Measurements from ENCODE around the gene PPP3CB.

Gene PPP3CB

DNA sequence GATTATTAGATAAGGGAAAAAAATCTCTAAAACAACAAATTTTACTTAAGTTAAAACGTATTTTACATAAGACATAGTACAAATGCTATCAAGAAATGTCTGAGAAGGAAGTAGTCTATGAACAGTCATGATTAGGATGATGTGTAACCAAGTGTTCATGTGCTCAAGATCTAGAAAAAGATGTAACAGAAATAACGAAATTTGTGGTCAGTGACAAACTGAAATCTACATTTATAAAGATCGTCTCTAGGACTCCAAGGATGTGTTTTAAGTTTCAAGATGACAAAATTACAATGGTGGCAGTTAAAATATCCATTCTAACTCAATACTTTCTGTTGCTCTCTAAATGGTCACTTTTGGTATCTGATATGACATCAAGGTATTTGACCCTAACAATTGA, 17.2 kb downstream of the PPP3CB start:
- DNase-seq, result no peak

DNA sequence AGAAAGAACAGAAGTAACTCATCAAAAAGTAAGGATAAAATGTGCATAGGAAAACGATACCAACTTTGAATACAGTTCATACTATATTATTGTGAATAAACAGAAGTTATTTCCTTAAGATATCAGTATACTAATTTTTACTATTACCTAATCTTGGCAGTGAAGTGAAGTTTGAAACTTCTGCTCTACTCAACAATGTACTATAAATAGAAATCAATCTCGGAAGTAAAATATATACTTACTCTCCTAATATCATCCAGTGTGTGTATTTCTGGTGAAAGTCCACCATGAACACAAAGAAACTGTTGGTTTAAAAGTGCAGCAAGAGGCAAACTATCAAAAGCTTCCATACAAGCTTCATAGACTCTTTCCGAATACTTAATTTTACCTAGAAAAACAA, 24.6 kb downstream of the PPP3CB start:
- no peak for DNase-seq

DNA sequence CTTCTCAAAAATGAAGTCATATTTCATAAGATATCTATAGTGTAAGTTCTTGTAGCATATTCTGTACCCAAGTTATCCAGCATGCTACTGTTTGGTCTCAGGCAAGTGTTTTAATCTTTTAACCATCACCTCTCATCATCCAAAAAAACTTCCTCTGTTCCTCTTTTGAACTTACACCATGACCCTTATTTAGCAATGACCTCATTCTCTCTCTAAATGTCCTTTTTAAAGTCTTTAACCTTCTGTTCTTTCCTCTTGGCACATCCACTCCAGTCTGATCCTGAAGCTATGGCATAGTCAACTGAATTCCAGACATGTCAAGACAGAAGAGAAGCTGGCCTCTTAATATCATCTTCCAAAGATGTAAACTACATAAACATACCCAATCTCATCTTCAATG, 26.2 kb downstream of the PPP3CB start:
- no peak for DNase-seq

DNA sequence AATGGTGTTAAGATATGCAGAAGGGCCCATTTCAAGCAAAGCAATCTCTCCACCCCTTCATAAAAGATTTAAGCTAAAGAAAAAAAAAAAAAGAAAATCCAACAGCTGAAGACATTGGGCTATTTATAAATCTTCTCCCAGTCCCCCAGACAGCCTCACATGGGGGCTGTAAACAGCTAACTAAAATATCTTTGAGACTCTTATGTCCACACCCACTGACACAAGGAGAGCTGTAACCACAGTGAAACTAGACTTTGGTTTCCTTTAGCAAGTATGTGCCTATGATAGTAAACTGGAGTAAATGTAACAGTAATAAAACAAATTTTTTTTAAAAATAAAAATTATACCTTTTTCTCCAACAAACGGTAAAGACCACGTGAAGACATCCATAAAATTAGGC, 28.6 kb downstream of the PPP3CB start:
- DNase-seq, result no peak

DNA sequence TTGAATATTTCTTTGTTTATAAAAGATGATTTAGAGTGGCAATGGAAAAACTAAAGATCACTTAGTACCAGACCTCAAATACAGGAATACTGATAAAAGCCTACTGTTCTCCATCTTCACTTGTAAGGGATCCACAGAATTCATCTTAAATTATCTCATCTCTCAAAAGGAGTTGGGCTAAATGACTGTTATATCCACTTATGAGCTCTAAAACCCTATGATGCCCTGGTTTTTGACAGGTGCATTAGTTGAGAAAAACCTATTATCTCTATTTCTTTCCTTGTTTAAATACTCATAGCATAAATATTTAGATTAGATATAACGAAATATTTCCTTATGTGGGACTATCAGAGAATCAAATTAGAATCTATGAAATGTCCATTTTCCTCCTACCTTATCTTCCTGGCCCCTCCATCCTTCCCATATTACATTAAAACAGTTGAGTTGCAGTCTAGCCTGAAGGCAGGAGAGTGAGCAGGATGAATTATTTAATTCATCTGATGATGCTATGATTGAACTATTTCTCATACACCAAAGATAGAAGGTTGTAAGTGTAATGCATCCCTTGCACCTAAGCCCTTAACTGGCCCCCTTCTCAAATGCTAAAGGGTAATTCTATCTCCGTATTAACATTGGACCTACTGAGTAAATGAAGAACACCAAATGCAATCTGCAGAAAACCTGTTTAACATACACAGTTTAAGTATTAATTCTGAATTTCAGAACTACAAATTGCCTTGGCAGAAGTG, 29.7 kb downstream of the PPP3CB start:
- no peak for DNase-seq

DNA sequence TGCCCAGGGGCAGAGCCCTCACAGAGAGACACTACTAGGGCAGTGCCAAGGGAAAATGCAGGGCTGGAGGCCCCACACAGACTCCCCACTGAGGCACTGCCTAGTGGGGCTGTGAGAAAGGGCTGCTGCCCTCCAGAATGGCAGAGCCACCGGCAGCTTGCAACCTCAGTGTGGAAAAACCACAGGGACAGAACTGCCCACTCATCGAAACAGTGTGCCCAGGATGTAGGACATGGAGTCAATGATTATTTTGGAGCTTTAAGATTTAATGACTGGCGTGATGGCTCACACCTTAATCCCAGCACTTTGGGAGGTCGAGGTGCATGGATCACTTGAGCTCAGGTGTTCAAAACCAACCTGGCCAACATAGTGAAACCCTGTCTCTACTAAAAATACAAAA, 34.9 kb downstream of the PPP3CB start:
- no peak for DNase-seq

DNA sequence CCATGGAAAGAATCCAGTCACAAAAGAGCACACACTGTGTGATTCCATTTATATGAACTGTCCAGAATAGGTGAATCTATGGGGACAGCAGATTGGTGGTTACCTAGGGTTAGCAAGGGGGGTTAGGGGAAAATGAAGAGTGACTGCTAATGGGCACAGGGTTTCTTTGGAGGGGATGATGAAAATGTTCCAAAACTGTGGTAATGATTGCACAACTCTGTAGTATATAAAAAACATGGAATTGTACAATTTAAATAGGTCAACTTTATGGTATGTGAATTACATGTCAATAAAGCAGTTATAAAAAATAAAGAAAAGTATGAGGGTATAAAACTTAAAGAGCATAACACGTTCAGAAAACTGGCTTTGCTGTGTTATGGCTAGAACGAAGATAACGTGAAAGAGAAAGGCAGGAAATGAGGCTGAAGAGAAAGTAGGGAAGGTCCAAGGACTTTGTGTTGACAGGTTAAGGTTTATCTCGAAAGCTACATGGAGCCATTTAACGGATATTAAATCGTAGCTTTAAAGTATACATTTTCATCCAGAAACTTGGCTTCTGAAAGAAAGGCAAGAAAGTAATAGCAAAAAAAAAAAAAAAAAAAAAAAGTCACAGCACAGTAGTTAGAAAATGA, 36.0 kb downstream of the PPP3CB start:
- no peak for DNase-seq

DNA sequence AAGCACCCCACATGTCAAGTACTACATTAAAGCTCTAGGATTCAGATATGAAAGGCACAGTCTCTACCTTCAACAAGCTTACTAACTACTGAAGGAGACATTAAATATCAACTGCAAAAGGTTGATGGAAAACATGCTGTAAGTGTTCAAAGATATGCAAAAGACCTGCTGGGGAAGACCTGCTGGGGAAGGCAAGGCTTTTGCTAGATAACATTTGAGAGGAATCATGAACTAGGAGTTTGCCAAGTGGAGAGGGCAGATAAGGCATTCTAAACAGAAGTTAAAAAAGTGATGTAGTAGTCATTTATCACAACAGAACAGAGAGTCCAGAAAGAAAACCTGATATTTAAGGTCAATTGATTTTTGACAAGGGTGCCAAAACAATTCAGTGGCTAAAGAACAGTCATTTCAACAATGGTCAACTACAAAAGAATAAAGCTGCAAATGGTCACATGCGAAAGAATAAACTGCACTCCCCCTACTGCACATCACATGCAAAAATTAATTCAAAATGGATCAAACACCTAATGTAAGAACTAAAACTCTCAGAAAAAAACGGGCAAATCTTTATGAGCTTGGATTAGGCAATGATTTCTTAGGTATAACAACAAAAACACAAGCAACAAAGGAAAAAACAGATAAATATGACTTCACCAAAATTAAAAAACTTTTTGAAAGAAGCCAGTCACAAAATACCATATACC, 39.5 kb downstream of the PPP3CB start:
- no peak for DNase-seq

DNA sequence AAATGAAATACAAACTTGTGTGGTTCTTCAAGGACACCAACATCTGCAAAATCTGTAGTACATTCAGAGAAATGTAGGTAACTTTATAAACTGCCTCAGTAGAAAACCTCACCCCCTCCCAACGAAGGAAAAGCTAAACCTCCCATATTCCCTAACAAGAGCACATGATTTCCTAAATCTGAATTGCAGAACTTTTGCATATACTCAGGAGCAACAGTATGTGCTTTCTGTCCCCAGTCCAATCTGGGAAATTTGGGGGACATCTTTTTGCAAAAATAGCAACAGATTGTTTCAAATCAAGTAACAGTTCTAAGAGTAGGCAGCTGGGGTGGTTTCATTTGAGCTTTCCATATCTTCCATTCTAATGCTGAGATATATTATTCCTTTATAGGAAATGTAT, 46.7 kb downstream of the PPP3CB start:
- no peak for DNase-seq

DNA sequence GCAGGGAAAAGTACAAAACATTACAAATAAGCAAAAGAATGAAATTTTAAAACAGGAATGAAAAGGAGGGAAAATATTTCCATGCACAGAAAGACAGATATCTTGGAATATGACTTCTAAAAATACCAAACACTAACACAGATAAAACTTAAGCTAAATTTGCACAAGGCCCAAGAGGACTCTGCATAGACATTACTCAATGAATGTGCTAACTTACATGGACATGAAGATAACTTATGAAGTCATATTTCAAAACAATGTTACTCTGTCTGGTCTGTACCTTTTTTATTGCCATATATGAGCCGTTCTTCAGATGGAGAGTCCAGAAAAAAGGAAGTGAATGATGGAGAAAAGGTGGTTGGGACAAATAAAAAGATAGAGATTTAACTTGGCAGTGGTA, 47.4 kb downstream of the PPP3CB start:
- no peak for DNase-seq

DNA sequence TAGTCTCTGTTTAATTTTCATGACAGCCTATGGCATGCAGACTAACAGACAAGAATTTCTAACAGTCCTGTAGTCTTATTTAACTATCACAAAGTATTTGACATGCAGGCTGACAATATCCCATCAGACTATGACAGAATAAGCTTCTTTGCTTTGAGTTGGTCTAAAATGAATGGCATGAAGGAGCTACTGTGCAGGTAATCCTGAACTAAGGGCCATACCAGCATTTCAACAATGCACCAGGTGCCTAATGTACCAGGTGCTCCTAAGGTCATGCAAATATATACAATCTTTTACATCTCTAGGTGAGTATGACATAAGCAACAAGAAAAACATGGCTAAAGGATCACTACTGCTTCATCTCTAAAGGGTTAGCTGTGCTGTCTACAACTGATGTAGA, 48.9 kb downstream of the PPP3CB start:
- no peak for DNase-seq

DNA sequence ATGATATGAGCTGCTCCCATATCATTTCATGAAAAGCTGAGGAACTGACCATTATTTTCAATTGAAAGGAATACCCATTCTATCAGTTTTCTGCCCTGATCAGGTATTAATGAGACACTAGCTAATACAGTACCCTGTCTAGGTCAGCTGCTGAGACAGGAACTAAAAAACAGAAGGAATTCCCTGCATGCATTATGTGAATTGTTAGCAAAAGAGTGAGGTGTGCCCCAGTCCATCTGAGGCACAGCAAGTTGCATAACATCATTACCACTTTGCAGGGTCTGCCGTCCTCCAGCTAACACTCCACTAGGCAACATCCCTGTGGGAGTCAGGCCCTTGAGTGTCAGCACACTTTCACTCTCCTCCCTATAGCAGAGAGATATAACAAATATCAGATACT, 51.4 kb downstream of the PPP3CB start:
- DNase-seq, result no peak

DNA sequence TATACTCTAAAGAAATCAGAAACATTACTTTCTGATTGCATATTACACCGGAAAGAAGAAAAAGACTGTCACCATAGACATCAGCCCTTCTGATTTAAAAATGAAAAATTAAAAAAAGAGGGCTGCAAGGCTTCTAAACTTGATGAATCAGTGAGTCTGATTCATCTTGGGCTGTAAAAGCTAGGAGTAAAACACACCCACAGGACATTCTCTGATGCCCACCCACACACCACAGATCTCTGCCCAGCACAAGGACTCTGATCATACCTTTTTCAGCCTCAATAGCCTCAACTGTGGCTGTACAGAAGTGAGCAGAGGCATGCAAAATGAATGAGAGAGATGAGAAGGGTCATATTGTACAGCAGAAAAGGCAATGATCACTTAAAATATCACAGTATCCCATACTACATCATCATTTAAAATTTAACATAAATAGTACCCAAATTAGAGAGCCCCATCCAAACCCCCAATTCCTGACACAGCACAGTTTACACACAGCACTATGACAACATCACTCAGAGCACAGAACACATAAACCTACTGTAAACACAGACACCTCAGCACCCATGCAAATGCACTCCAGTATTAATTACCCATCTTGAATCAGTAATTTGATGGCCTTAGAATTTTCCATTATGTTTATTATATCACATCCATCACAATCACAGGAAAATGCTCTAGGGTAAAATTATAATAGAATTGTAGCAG, 56.1 kb downstream of the PPP3CB start:
- no peak for DNase-seq

DNA sequence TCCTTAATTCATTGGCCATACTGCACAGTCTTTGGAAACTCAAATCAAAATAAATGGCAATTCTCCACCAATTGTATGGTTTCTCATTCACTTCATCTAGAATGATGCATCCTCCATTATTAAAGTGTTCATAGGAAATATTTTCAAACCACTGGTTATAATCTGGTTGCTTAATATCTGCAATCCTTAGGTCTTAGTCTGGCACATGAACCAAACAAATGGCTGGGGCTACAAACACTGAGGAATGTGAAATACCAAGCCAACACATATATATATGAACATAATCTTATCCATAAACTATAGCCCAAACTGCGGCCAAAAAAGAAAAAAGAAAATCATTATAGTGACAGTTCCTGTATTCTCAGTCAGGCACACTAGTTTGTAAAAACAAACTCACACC, 56.8 kb downstream of the PPP3CB start:
- no peak for DNase-seq

DNA sequence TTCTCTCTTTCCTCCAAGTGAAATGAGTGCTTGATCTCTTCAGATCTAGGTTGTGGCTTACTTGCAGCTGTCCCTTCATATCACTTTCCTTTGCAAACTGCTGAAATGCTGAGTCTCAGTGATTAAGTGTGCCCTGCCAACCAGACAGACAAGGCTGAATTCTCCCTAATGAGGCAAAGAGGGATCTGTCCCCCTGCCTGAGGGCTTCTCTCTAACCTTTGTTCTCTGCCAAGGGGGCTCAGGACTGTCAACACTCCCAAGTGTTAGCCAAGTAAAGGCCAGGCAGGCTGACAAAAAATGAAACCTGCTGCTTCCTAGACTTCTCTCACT, 62.3 kb downstream of the PPP3CB start, which contains the start of gene MSS51:
MSS51 (minus strand) TSS at position 24 of the 330 bp plus-strand sequence. CDS start 5,277 bp downstream, outside the sequence.
- no peak for DNase-seq

DNA sequence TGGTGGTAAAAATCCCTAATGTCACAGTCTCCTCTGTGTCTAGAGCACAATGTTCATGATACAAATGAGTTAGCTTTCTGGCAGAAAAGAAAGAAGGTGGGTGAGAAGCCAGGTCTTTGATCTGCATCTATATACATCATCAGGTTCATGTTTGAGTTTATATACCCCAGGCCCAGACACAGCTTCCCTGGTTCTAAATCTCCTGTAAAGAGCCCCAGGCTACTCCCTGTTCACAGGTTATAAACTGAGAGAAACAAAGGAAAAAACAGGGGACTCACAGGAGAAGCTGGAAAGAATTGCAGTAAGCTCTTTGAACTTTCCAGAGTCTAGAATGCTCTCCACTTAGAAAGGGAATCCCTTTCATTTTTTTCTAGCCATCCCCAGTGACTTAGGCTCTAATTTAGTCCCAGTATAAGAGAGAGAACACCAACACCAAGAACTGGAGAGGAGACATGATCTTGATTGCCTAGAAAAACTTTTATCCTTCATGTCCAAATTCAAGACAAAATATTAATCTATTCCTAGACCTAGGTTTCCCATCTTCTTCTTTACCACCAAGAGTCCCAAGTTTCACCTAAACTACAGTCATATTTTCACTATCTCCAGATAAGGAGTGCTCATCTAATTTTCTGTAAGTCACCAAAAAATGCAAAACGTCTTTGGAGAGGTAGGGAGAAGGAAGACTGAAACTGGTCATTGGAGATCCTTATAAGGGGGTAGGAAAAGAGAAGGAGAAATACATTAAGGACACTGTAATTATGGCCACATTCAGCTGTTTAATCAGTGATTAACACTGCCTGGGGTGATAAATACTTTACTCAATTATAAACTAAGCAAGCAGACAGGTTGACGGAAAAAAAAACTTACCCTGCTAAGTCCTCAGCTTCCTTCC, 62.9 kb downstream of the PPP3CB start:
- no peak for DNase-seq

DNA sequence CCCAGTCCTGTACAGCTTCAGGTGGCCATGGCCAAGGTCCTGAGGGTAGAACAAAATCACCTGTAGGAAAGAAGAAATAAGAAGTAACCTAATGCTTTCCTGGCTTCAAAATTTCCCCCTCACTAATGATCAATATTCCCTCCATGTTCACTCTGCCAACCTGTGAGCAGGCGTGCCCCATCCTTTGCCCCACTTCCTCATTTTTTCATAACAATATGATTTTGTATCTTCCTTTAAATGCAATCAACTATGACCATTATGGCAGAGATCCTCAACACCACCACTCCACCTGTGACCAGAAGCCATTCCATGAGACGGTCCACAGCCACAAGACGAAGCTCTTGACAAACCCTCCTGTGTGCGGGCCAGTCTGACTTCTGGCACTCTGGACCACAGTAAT, 69.5 kb downstream of the PPP3CB start:
- no peak for DNase-seq

DNA sequence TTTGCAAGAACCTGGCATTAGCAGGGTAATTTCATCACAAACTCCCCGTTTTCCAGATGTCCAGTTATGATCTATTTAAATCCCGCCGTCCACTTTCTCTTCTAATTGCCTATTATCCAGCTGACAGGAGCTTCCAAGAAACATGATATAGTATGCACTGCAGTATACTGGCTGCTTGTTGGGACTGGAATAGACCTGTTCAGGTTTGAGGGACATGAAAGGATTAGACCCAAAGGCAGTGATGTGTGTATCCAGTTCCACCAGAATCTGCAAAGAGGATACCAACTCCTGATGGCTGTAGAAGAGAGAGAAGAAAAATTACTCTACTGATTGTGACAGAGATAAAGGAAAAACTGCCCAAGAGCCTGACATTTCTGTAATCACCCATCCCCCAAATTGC, 71.3 kb downstream of the PPP3CB start:
- DNase-seq, result no peak

DNA sequence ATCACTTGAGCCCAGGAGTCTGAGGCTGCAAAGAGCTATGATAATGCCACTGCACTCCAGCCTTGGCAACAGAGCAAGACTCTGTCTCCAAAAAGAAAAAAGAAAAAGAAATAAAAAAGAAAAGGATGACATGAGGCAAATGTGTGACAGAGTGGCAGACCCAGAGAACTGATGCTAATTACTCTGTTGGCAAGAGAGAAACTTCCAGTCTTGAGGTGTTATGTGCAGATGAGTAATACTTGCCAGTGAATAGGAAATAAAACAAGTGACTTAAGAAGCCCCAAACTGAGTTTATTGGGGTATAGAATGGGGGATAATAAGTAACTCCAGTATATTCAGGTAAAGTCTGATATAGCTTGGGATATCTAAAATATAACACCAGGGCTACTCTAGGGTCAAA, 72.5 kb downstream of the PPP3CB start:
- no peak for DNase-seq

DNA sequence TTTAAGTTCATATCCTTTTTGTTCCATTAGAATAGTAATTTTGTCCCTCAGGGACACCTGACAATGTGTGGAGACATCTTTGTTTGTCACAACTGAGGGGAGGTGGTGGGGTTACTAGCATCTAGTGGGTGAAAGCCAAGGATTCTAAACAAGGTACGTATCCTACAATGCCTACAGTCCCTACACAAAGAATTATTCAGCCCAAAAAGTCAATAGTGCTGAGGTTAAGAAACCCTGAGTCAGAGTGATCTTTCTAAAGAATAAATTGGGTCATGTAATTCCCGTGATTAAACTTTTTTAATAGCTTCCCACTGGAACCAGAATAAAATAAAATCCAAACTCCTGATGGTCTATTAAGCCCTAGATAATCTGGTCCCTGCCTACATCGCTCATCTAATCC, 79.3 kb downstream of the PPP3CB start:
- DNase-seq, result no peak

DNA sequence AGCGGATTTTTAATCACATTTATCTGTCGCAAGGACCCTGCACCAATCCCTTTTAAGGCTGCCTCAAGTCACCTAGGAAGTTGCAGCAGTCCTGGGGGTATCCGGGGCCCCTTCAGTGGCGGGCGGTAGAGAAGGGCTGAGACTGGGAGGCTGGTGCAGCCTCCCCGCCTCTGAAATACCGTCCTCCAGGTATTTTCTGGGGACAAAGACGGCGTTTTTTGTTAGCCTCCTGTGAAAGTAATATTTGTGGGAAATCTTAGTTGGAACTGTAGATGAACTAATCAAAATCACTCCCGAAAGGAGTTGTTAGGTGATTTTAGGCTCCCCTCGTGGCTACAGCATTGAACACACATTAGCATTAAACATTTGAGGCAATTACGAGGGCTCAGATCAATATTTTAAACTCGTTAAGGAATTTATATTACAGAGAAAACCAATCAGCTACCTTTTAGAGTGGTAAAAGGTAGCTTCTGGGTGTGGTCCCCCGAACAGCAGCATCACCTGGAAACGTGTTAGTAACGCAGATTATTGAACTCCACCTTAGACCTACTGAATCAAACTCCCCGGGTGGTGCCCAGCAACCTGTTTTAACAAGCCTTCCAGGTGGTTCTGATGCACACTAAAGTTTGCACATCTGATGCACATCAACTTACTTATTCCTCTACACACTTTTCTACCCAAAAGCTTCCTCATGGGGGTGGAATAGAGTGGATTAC, 81.4 kb downstream of the PPP3CB start:
- DNase-seq, result no peak
